GM18505 (cell line): Measurements from ENCODE around the gene FAXC.

Experiments
- ATAC-seq: cut with Tn5 transposase; IDR thresholded peaks from one replicate; pipeline ENCODE4 v1.9.1; 2021; ENCODE audit not compliant: unreplicated experiment
- POLR2A ChIP-seq: IDR thresholded peaks from 4 replicates; pipeline ENCODE4 v1.6.1; 2011; ENCODE audit warnings: borderline replicate concordance; ENCODE audit not compliant: insufficient read depth, insufficient read length; ENCODE audit errors: extremely low read depth

FAXC gene

GRCh38 chr6:99241905-99242534, 107.5 kb downstream of the FAXC start:
- TF ChIP-seq POLR2A = no peak
- ATAC-seq = no peak

DNA sequence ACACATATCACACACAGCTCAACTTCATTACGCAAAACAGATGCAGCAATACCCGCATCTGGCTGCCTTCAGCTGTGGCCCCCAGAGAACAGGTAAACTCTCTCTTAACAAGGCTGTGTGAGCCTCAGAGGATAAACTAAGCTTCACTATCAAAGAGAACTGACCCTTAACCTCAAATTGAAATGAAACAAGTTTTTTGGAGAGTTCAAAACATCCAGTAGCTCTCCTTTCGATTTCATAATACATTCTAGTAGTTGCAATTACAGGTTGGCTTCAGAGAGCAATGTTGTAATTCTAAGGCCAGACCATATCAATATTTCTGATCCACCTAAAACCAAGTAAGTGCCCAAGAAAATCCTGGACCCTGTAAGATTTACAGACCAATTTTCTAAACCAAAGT, 113.5 kb downstream of the FAXC start:
- no peak for ATAC-seq
- TF ChIP-seq POLR2A = no peak

DNA sequence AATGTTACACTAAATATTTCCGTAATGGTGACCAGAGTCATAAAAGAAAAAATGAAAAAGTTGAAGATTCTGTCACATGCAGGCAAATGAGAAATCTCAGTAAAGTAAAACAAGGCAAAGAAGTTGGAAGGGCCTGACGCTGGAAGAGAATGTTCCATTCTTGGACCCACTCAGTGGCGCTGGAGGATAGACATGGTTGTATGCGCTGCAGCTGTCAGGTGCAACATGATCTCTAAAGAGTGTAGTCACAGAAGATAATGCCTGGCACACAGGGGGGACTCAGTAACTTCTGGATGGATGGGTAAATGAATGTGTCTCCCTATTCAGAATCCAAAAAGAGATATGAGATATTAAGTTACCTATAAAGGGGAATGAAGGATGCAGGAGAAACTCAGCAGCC, 116.3 kb downstream of the FAXC start:
- TF ChIP-seq POLR2A = no peak
- no peak for ATAC-seq

- no peak for TF ChIP-seq POLR2A
- no peak for ATAC-seq
Measured at GRCh38 chr6:99232056-99232455, 117.4 kb downstream of the FAXC start.

DNA sequence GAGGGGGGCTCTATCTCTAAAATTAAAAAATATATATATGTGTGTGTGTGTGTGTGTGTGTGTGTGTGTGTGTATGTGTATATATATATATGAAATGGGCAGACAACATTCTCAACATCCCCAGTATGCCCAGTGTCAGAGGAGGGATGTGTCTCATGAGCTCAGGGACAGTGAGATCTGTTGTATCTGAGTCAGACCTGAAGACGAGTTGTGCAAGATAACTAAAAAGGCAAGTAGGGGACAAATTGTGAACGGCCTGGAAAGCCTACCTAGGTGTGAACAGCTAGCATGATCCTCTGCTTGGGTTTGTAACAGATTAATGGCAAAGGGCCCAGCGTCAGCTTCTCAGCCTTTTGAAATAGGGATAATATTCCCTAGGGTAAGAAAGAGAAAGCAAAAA, 124.3 kb downstream of the FAXC start:
- no peak for TF ChIP-seq POLR2A
- no peak for ATAC-seq
